HepG2 (cell line): Measurements from ENCODE around the gene RBM47. TPM values are rescaled to one million over a fixed set of nuclear protein-coding genes. Genes with fewer than 3 reads are reported as not detected.
A peak's percentile ranks its signal among the peaks of the same experiment; 100 is the strongest.

ENCODE experiments used
- ATAC-seq: fragments of 200-7000 bp; cut with Tn5 transposase; 3 replicates; pipeline ENCODE4 v1.9.1; 2020; ENCODE audit warnings: mild to moderate bottlenecking, moderate library complexity
- BruUV-seq: library from RNA; stranded (reverse); fragments of 400-500 nt; replicated peaks from 2 replicates; lab custom pipeline; 2021; lab: Mats Ljungman, UMichigan
- CTCF ChIA-PET: fragments of 300-600 bp; formaldehyde crosslinking; extraction: SDS; loops from one replicate; lab custom pipeline; 2021; ENCODE audit warnings: low total read pairs, inconsistent platforms, low intra/inter-chr PET ratio; lab: Yijun Ruan, JAX
- POLR2A ChIA-PET: fragments of 350-600 bp; sonication (Branson Sonifier 250); formaldehyde crosslinking; loops from one replicate; lab custom pipeline; 2020; ENCODE audit warnings: antibody characterized with exemption, inconsistent platforms; lab: Yijun Ruan, JAX
- DNase-seq: peaks from one replicate; pipeline ENCODE4 v3.0.0-alpha.2; 2015; ENCODE audit warnings: low spot score
- FAIRE-seq: peaks from 3 replicates; lab custom pipeline; 2011; peaks lifted over from hg19 to GRCh38; lab: Jason Lieb, UNC
- H2AFZ ChIP-seq: one replicate; pipeline ENCODE4 v1.6.1; 2011; ENCODE audit warnings: low read length, inconsistent platforms
- H3K27ac ChIP-seq: fragments of 300-600 bp; 3 replicates; pipeline ENCODE4 v1.8.0; 2011; ENCODE audit warnings: mixed run types, mild to moderate bottlenecking, mixed read lengths, low read length, inconsistent platforms; ENCODE audit not compliant: insufficient read depth; ENCODE audit errors: extremely low read length
- H3K27me3 ChIP-seq, 2 experiments: fragments of 200-600 bp in 1 of 2; 2 replicates in 1 of 2; 3 replicates in 1 of 2; pipeline versions ENCODE4 v1.6.0 to v1.8.0; 2011; ENCODE audit warnings: low read length in 2 of 2, mild to moderate bottlenecking in 2 of 2, moderate library complexity in 2 of 2, inconsistent platforms in 1 of 2; ENCODE audit not compliant: insufficient read depth in 2 of 2, control insufficient read depth in 1 of 2
- H3K36me3 ChIP-seq, 2 experiments: fragments of 200-600 bp in 1 of 2; replicated peaks in 1 of 2; 2 replicates in 1 of 2; 3 replicates in 1 of 2; pipeline versions ENCODE4 v1.5.1 to v1.8.0; 2011; ENCODE audit warnings: low read length in 2 of 2, inconsistent platforms in 1 of 2; ENCODE audit not compliant: insufficient read depth in 2 of 2, control insufficient read depth in 1 of 2
- H3K4me1 ChIP-seq: 2 replicates; pipeline ENCODE4 v1.5.1; 2012; ENCODE audit warnings: low read length, inconsistent platforms; ENCODE audit not compliant: insufficient read depth
- H3K4me2 ChIP-seq: 2 replicates; pipeline ENCODE4 v1.6.0; 2011; ENCODE audit warnings: low read depth, low read length, inconsistent platforms
- H3K4me3 ChIP-seq, 3 experiments: fragments of 200-600 bp in 1 of 3; sonication (generic), shearing (Covaris generic) in 1 of 3; replicated peaks in 1 of 3; 2 replicates each; pipeline ENCODE4 v1.5.1; 2011 to 2016; ENCODE audit warnings: low read length in 3 of 3, inconsistent platforms in 2 of 3, low read depth in 2 of 3, mild to moderate bottlenecking in 2 of 3, control low read depth in 1 of 3, mixed read lengths in 1 of 3; ENCODE audit not compliant: insufficient read depth in 1 of 3
- H3K79me2 ChIP-seq: one replicate; pipeline ENCODE4 v1.6.1; 2011; ENCODE audit warnings: low read length, inconsistent platforms; ENCODE audit not compliant: insufficient read depth
- H3K9ac ChIP-seq: 2 replicates; pipeline ENCODE4 v1.6.0; 2011; ENCODE audit warnings: mild to moderate bottlenecking, low read depth, low read length, inconsistent platforms; ENCODE audit not compliant: insufficient read depth
- H3K9me3 ChIP-seq: 2 replicates; pipeline ENCODE4 v1.5.1; 2012; ENCODE audit warnings: mild to moderate bottlenecking, low read length
- H4K20me1 ChIP-seq: 2 replicates; pipeline ENCODE4 v1.6.0; 2011; ENCODE audit warnings: inconsistent platforms, mild to moderate bottlenecking, low read length, moderate library complexity; ENCODE audit not compliant: insufficient read depth
- CHD4 ChIP-seq: fragments of 200-600 bp; sonication (generic); IDR thresholded peaks from 2 replicates; pipeline ENCODE4 v1.7.0; 2017; ENCODE audit warnings: mild to moderate bottlenecking, low read length, borderline replicate concordance
- HNF1A ChIP-seq, 2 experiments: sonication (generic) in 1 of 2; formaldehyde crosslinking in 1 of 2; IDR thresholded peaks; 2 replicates each; pipeline versions ENCODE4 v1.4.0 to v1.6.1; 2016 to 2020; ENCODE audit warnings: borderline replicate concordance in 1 of 2, low read depth in 1 of 2, mild to moderate bottlenecking in 1 of 2, missing genetic modification reagents in 1 of 2
- LBX2 ChIP-seq: sonication (generic); formaldehyde crosslinking; IDR thresholded peaks from 2 replicates; pipeline ENCODE4 v1.5.0; 2020; ENCODE audit warnings: missing genetic modification reagents, mild to moderate bottlenecking, borderline replicate concordance
- PAXIP1 ChIP-seq: sonication (generic); formaldehyde crosslinking; conservative IDR thresholded peaks from 2 replicates; pipeline ENCODE4 v1.4.0; 2020; ENCODE audit warnings: mild to moderate bottlenecking, missing genetic modification reagents, moderate library complexity
- ZNF512 ChIP-seq: sonication (generic); formaldehyde crosslinking; IDR thresholded peaks from 2 replicates; pipeline ENCODE4 v1.4.0; 2020; ENCODE audit warnings: mild to moderate bottlenecking, missing genetic modification reagents
- ZNF543 ChIP-seq: sonication (generic); formaldehyde crosslinking; IDR thresholded peaks from 2 replicates; pipeline ENCODE4 v1.4.0; 2020; ENCODE audit warnings: mild to moderate bottlenecking, missing genetic modification reagents
- ZNF710 ChIP-seq: sonication (generic); formaldehyde crosslinking; IDR thresholded peaks from 2 replicates; pipeline ENCODE4 v1.5.0; 2020; ENCODE audit warnings: mild to moderate bottlenecking, missing genetic modification reagents, borderline replicate concordance
- ZNF777 ChIP-seq: sonication (generic); formaldehyde crosslinking; IDR thresholded peaks from 2 replicates; pipeline ENCODE4 v1.4.0; 2020; ENCODE audit warnings: missing genetic modification reagents
- ZNF816 ChIP-seq: sonication (generic); formaldehyde crosslinking; IDR thresholded peaks from 2 replicates; pipeline ENCODE4 v1.8.0; 2022; ENCODE audit warnings: missing genetic modification reagents, mild to moderate bottlenecking, borderline replicate concordance
- WGBS: methylation state at CpG from one replicate; pipeline ENCODE4 v1.1.6; 2017; ENCODE audit warnings: low lambda C conversion rate; 5-methylcytosine and 5-hydroxymethylcytosine counted together
- in situ Hi-C: cut with HindIII; loops from 2 replicates; pipeline ENCODE4 v1.10.0; 2017; ENCODE audit warnings: low pct_unique_long_range_greater_than_20kb; ENCODE audit not compliant: extremely low pct_ligation_motif_present
- intact Hi-C: fragments of 100-400 bp; cut with micrococcal nuclease; formaldehyde crosslinking; loops from one replicate; pipeline ENCODE4 v1.10.0; 2022; ENCODE audit not compliant: unreplicated experiment
- polyA plus RNA-seq, 8 experiments: library from polyadenylated mRNA; depleted of rRNA in 3 of 8; stranded (reverse) in 7 of 8; unstranded in 1 of 8; fragments of >200 nt; fragmentation: Illumina TruSeq in 4 of 8; extraction: Trizol in 4 of 8; gene quantifications; 2 replicates each; pipeline versions ENCODE4 v1.2.1 to v1.2.3, GENCODE V29; 2011 to 2016; ENCODE audit warnings: low read depth in 4 of 8, missing spikeins in 1 of 8, mixed read lengths in 1 of 8; ENCODE audit not compliant: insufficient read depth in 1 of 8
- total RNA-seq, 5 experiments: library from RNA; depleted of rRNA; stranded (reverse); fragments of >200 nt; fragmentation: Illumina TruSeq; extraction: Trizol; gene quantifications; 2 replicates each; pipeline ENCODE4 v1.2.3, GENCODE V29; 2016; ENCODE audit warnings: low read depth in 1 of 5

Gene RBM47
- total and polyA plus RNA-seq, 2 of the 13 experiments (the other 11 are each of a cell fraction or from before 2014, with no cell fraction given): 1.2 to 2.5 TPM

GRCh38 chr4:40461062-40461461 is 168.6 kb downstream of the RBM47 start (continued):
- TF ChIP-seq CHD4: no peak
- TF ChIP-seq ZNF512: no peak
- no peak for TF ChIP-seq ZNF543 (CRISPR knock-in tag)
- TF ChIP-seq HNF1A (IDR thresholded peaks at IDR 0.05; ENCODE audit: low read depth): no peak
- no peak for TF ChIP-seq HNF1A (CRISPR knock-in tag; IDR thresholded peaks at IDR 0.05; ENCODE audit: borderline replicate concordance)

- Histone ChIP-seq H3K36me3 (no peaks in the 10 kb centered on the region), H3K9me3 (no peaks in the 10 kb centered on the region), H4K20me1 (no peaks in the 10 kb centered on the region), H3K27me3 (no peaks in the 10 kb centered on the region; a peak in 1 of 5 replicates), H3K4me3 (no peak overlapping the region), H3K27ac (no peak overlapping the region), H3K9ac (no peak overlapping the region), H3K4me1 (peaks cover 39% of the 10 kb centered on the region), H3K79me2 (no peaks in the 10 kb centered on the region), H3K4me2 (no peak overlapping the region), H2AFZ (no peak overlapping the region)
- ChIA-PET POLR2A (no interaction called here), CTCF (no interaction called here)
- in situ Hi-C loops: no loop called here
- DNase-seq (no peak), ATAC-seq (no peak), FAIRE-seq (no peak)
- 19% methylated on average over 4 of the region's 4 CpGs for WGBS
- intact Hi-C loops: no loop called here
- BruUV-seq: no TSS peak
- peak; percentile 36 for TF ChIP-seq PAXIP1 (CRISPR knock-in tag)
- TF ChIP-seq ZNF816: 0 out of 2 replicates have a peak, but pooled peaks have one; percentile 22
- no peak for TF ChIP-seq ZNF777 (CRISPR knock-in tag)
- TF ChIP-seq ZNF710: 0 out of 2 replicates have a peak, but pooled peaks have one; percentile 32
- TF ChIP-seq LBX2 (CRISPR knock-in tag): no peak
Observed at GRCh38 chr4:40458683-40459082, 171.0 kb downstream of the RBM47 start.
